ENCODE results near the gene FBF1. TPM values are rescaled to one million over a fixed set of nuclear protein-coding genes. Genes with fewer than 3 reads are reported as not detected.

FBF1 gene
- total and polyA plus RNA-seq, 2 of the 4 experiments (the other 2 are of a cell fraction) = 4.5 to 8.0 TPM

GRCh38 chr17:75869282-75870141 lies 71.3 kb downstream of the FBF1 start:
- peak overlapping the region; percentile 95 for H2AFZ ChIP-seq (replicated peaks; ENCODE audit: low read length, poor library complexity)
- peak overlapping the region; percentile 83 for H3K9ac ChIP-seq (ENCODE audit: low read depth, low read length)
- H4K20me1 ChIP-seq (ENCODE audit: insufficient read depth, low read length) = no peaks in the 10 kb centered on the region
- peak overlapping the region; percentile 86 for H2BK120ac ChIP-seq (ENCODE audit: low read depth, low read length)
- peak overlapping the region; percentile 97 for H2AK9ac ChIP-seq (replicated peaks; ENCODE audit: low read depth, low read length, poor library complexity)
- peak overlapping the region; percentile 98 for H3K4ac ChIP-seq (ENCODE audit: low read depth, low read length)
- H2BK20ac ChIP-seq (ENCODE audit: low read depth, low read length) = peak overlapping the region; percentile 95
- peak overlapping the region; percentile 71 for H3K56ac ChIP-seq (ENCODE audit: extremely low read depth, insufficient read depth, low read length)
- peak overlapping the region; percentile 95 for H3K14ac ChIP-seq (replicated peaks; ENCODE audit: low read depth, low read length)
- no peaks in the 10 kb centered on the region for H3K9me3 ChIP-seq (ENCODE audit: control insufficient read depth, insufficient read depth, low read length)
- H4K8ac ChIP-seq (ENCODE audit: low read depth in 2 of 2, low read length in 2 of 2) = peak overlapping the region; percentile 94 to 97
- dilution Hi-C loops (cut with HindIII; ENCODE audit: low sequenced_read_pairs, unreplicated experiment) = no loop called here
- BruUV-seq (replicated peaks) = no TSS peak
- peak overlapping the region; percentile 93 for H3K23ac ChIP-seq (ENCODE audit: low read depth, low read length)
- H3K4me1 ChIP-seq (ENCODE audit: control insufficient read depth, insufficient read depth, low read length) = peaks cover 25% of the 10 kb centered on the region
- peak overlapping the region; percentile 96 for H4K5ac ChIP-seq (ENCODE audit: low read depth, low read length)
- H2BK5ac ChIP-seq (ENCODE audit: low read depth, low read length, poor library complexity, severe bottlenecking) = peak overlapping the region; percentile 77
- peak overlapping the region; percentile 64 for H3K4me2 ChIP-seq (ENCODE audit: low read depth, low read length)
- H3K27me3 ChIP-seq (ENCODE audit: control insufficient read depth, insufficient read depth, low read length) = no peaks in the 10 kb centered on the region
- TF ChIP-seq POLR2A (IDR thresholded peaks at IDR 0.05; ENCODE audit: low read depth, low read length) (no peak), USF2 (IDR thresholded peaks at IDR 0.05; ENCODE audit: low read depth, low read length) (no peak), MAZ (IDR thresholded peaks at IDR 0.05; ENCODE audit: borderline replicate concordance, low read depth, low read length) (no peak), BHLHE40 (IDR thresholded peaks at IDR 0.05; ENCODE audit: low read depth, low read length) (peak; percentile 77), CTCF (conservative IDR thresholded peaks at IDR 0.05; ENCODE audit: low read depth, low read length) (no peak), MAFK (IDR thresholded peaks at IDR 0.05; ENCODE audit: low read depth, low read length) (no peak), ELK1 (IDR thresholded peaks at IDR 0.05; ENCODE audit: borderline replicate concordance, low read depth, low read length) (no peak), RCOR1 (IDR thresholded peaks at IDR 0.05; ENCODE audit: insufficient replicate concordance, low read length) (no peak), CEBPB (IDR thresholded peaks at IDR 0.05; ENCODE audit: low read depth, low read length) (peak; percentile 79)
- CTCF ChIA-PET = interaction anchor here (0.7 kb wide), 1 partner anchor 9 kb away, joined by 3 read pairs; no protein-coding TSS in a partner anchor
- ATAC-seq (ENCODE audit: low read depth) = peak; percentile 59
- H3K79me1 ChIP-seq (ENCODE audit: low read depth in 1 of 2, low read length in 2 of 2) = peaks cover 5 to 23% of the 10 kb centered on the region in 2 experiments; a peak in 3 of 4 replicates
- H3K27ac ChIP-seq (ENCODE audit: insufficient read depth, low read length) = peak overlapping the region; percentile 94
- H3K4me3 ChIP-seq (ENCODE audit: insufficient read depth, low read depth, low read length) = peak overlapping the region; percentile 11; the same call in 1 of the 2 replicates
- no peaks in the 10 kb centered on the region; the same call in 1 of the 2 replicates for H3K36me3 ChIP-seq (ENCODE audit: control insufficient read depth, insufficient read depth, low read length)
- peak overlapping the region; percentile 89 for H2AK5ac ChIP-seq (ENCODE audit: low read depth, low read length)
- POLR2A ChIA-PET (ENCODE audit: unreplicated experiment) = interaction anchor here (0.7 to 0.8 kb wide), 2 partner anchors 14 to 89 kb away, joined by 3 read pairs; partner anchors contain the start of gene WBP2
- H3K9me1 ChIP-seq (ENCODE audit: insufficient read depth, low read length) = peaks cover 13% of the 10 kb centered on the region
- intact Hi-C loops (cut with micrococcal nuclease) = loop anchor here (10.0 kb wide), 1 partner anchor 85 kb away; the partner anchor contains the start of gene UNK
- H2BK15ac ChIP-seq (ENCODE audit: low read depth, low read length) = peak overlapping the region; percentile 49
- in situ Hi-C loops (cut with MboI; ENCODE audit: low sequenced_read_pairs) = no loop called here
- WGBS, 2 experiments (ENCODE audit: extremely low coverage in 2 of 2, insufficient read length in 1 of 2) = 8% methylated on average over 6 of the region's 23 CpGs; no CpG with 5 or more reads in 1 of the 2 experiments
- peak overlapping the region; percentile 86 for H3K18ac ChIP-seq (ENCODE audit: low read depth, low read length)
- peak; percentile 84 for DNase-seq
- peak overlapping the region; percentile 95 for H4K91ac ChIP-seq (ENCODE audit: insufficient read depth, low read depth, low read length)
